Right renal cortex interstitium (tissue), 3 donors: ENCODE data around the gene AIRE. TPM values are rescaled to one million over a fixed set of nuclear protein-coding genes. Genes with fewer than 3 reads are reported as not detected.

Experiments
- DNase-seq, 3 donors: peaks; one replicate each; pipeline ENCODE4 v3.0.0-alpha.2; 2013; ENCODE audit warnings: low read depth in 3 of 3, low spot score in 2 of 3
- polyA plus RNA-seq, 3 donors: library from polyadenylated mRNA; unstranded; fragments of 120-200 nt; gene quantifications; one replicate each; pipeline ENCODE4 v1.2.1, GENCODE V29; 2013; ENCODE audit not compliant: insufficient read length in 3 of 3

The AIRE gene
- polyA plus RNA-seq, 3 donors = 0.24 to 0.37 (median 0.32) TPM

- no peak for DNase-seq
These were observed 37.1 kb downstream of the AIRE start for GRCh38 chr21:44322621-44323325.

GRCh38 chr21:44323591-44323990 lies 37.9 kb downstream of the AIRE start:
- no peak for DNase-seq

- DNase-seq = no peak
These were observed 38.6 kb downstream of the AIRE start for GRCh38 chr21:44324106-44324853.

GRCh38 chr21:44324854-44325107 lies 39.1 kb downstream of the AIRE start:
- no peak for DNase-seq

- DNase-seq = no peak
These were observed 40.0 kb downstream of the AIRE start for GRCh38 chr21:44325386-44326271.

GRCh38 chr21:44326272-44326647 lies 40.6 kb downstream of the AIRE start:
- DNase-seq = no peak

- no peak for DNase-seq
These were observed 41.3 kb downstream of the AIRE start for GRCh38 chr21:44326716-44327602.

GRCh38 chr21:44327603-44327974 lies 41.9 kb downstream of the AIRE start:
- DNase-seq = no peak

GRCh38 chr21:44328242-44328895 lies 42.7 kb downstream of the AIRE start:
- DNase-seq = no peak

- no peak for DNase-seq
These were observed 43.6 kb downstream of the AIRE start for GRCh38 chr21:44329086-44329889.

- DNase-seq = no peak
These were observed 44.5 kb downstream of the AIRE start for GRCh38 chr21:44329971-44330681.

- no peak for DNase-seq
These were observed 45.0 kb downstream of the AIRE start for GRCh38 chr21:44330698-44331097.

GRCh38 chr21:44331209-44331608 lies 45.5 kb downstream of the AIRE start:
- no peak for DNase-seq

- DNase-seq = no peak
These were observed 46.1 kb downstream of the AIRE start for GRCh38 chr21:44331650-44332307.

- DNase-seq = no peak
These were observed 46.7 kb downstream of the AIRE start for GRCh38 chr21:44332383-44332782.

- no peak for DNase-seq
These were observed 47.3 kb downstream of the AIRE start for GRCh38 chr21:44332965-44333364.

GRCh38 chr21:44333509-44334328 lies 48.0 kb downstream of the AIRE start:
- no peak for DNase-seq
